ENCODE data around the gene SYT9.

SYT9 gene

GRCh38 chr11:7347611-7348431 lies 96.1 kb downstream of the SYT9 start:
- DNase-seq = no peak

GRCh38 chr11:7348432-7349304 lies 97.0 kb downstream of the SYT9 start:
- DNase-seq = no peak

- no peak for DNase-seq
Observed at GRCh38 chr11:7351228-7351627, 99.5 kb downstream of the SYT9 start.

- no peak for DNase-seq
Observed at GRCh38 chr11:7353100-7353499, 101.4 kb downstream of the SYT9 start.

- no peak for DNase-seq
Observed at GRCh38 chr11:7364660-7365059, 113.0 kb downstream of the SYT9 start.

GRCh38 chr11:7367803-7368202 lies 116.1 kb downstream of the SYT9 start:
- no peak for DNase-seq

GRCh38 chr11:7376386-7376785 lies 124.7 kb downstream of the SYT9 start:
- no peak for DNase-seq

- DNase-seq = no peak
Observed at GRCh38 chr11:7381937-7382336, 130.2 kb downstream of the SYT9 start.

- no peak for DNase-seq
Observed at GRCh38 chr11:7383406-7383805, 131.7 kb downstream of the SYT9 start.

- no peak for DNase-seq
Observed at GRCh38 chr11:7384691-7385090, 133.0 kb downstream of the SYT9 start.

- DNase-seq = no peak
Observed at GRCh38 chr11:7385532-7385931, 133.8 kb downstream of the SYT9 start.

- peak; percentile 55 for DNase-seq
Observed at GRCh38 chr11:7413961-7414915, 162.5 kb downstream of the SYT9 start.

- DNase-seq = no peak
Observed at GRCh38 chr11:7414973-7415817, 163.5 kb downstream of the SYT9 start.

GRCh38 chr11:7416080-7416479 lies 164.4 kb downstream of the SYT9 start:
- no peak for DNase-seq

GRCh38 chr11:7417328-7417727 lies 165.6 kb downstream of the SYT9 start:
- no peak for DNase-seq

- no peak for DNase-seq
Observed at GRCh38 chr11:7418061-7418460, 166.4 kb downstream of the SYT9 start.

GRCh38 chr11:7418906-7419305 lies 167.2 kb downstream of the SYT9 start:
- DNase-seq = no peak

GRCh38 chr11:7421136-7421535 lies 169.4 kb downstream of the SYT9 start:
- no peak for DNase-seq

- DNase-seq = no peak
Observed at GRCh38 chr11:7422544-7423331, 171.0 kb downstream of the SYT9 start.

- DNase-seq = no peak
Observed at GRCh38 chr11:7423946-7424345, 172.2 kb downstream of the SYT9 start.

- no peak for DNase-seq
Observed at GRCh38 chr11:7427733-7428132, 176.0 kb downstream of the SYT9 start.

Data from retina (tissue), 1 donor.